Measurements from ENCODE around the gene CPT1A.

DNA sequence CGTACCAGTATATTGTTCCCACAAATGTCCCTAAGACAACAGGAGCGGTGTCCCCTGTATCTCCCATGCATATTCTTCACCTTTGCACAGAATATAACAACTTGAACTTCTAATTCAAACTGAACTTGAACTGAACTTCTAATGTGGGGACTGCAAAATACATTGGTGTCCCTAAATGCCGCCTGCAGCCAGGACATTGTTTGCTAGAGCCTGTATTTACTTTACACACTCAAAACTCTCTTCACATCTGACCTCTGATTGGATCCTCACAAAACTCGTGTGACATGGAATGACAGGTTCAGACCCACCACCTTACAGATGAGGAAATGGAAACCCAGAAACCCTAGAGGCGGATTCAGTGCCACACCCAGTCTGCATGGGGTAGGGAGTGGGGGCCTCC, 6.4 kb downstream of the CPT1A start:
- TF ChIP-seq, protein P1, sequence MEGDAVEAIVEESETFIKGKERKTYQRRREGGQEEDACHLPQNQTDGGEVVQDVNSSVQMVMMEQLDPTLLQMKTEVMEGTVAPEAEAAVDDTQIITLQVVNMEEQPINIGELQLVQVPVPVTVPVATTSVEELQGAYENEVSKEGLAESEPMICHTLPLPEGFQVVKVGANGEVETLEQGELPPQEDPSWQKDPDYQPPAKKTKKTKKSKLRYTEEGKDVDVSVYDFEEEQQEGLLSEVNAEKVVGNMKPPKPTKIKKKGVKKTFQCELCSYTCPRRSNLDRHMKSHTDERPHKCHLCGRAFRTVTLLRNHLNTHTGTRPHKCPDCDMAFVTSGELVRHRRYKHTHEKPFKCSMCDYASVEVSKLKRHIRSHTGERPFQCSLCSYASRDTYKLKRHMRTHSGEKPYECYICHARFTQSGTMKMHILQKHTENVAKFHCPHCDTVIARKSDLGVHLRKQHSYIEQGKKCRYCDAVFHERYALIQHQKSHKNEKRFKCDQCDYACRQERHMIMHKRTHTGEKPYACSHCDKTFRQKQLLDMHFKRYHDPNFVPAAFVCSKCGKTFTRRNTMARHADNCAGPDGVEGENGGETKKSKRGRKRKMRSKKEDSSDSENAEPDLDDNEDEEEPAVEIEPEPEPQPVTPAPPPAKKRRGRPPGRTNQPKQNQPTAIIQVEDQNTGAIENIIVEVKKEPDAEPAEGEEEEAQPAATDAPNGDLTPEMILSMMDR (IDR thresholded peaks at IDR 0.05; ENCODE audit: low read length) = no peak
- no peak for TF ChIP-seq EZH2 (IDR thresholded peaks at IDR 0.05; ENCODE audit: borderline replicate concordance, low read length)
